ENCODE measurements around the gene KIAA1671. TPM values are rescaled to one million over a fixed set of nuclear protein-coding genes. Genes with fewer than 3 reads are reported as not detected.

Gene KIAA1671
- total and polyA plus RNA-seq, 10 donors, result 0.72 to 11.9 (median 8.2) TPM

DNA sequence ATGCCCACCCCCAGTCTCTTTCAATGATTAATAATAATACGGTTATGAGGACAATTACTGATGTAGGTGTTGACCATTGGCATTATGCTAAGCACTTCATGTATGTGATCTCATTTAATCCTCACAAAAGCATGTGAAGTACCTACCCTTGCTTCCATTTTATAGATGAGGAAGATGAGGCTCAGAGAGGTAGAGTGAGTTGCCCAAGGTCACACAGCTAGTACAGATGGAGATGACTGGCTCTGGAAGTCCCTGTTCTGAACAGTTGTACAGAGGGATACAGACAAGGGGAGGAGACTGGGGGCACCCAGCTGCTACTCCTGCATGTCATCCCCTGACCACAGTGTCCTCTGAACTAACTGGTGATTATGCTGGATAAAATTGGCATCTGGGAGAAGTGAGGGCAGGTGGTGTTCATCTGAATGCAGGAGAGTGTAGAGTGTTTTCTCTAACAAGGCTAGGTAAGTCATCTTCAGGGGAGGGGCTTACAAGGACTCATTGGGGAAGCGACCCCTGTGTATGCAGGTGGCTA lies 43.2 kb downstream of the KIAA1671 start:
- WGBS, 5 donors, result 81 to 94% (median 92%) methylated on average over 2 of the region's 2 CpGs
- Histone ChIP-seq H3K9me3 (no peaks in the 10 kb centered on the region), H3K27me3 (replicated peaks in 1 of 7) (peaks cover 0 to 25% (median 0%) of the 10 kb centered on the region in 7 donors), H3K4me1 (peaks cover 0 to 9% (median 0%) of the 10 kb centered on the region in 6 donors), H3K4me3 (no peak overlapping the region), H3K36me3 (no peaks in the 10 kb centered on the region), H3K27ac (no peak overlapping the region)
- intact Hi-C loops (cut with DNase I; ENCODE audit: low total_unique reads), result no loop called here
- TF ChIP-seq POLR2A (IDR thresholded peaks at IDR 0.05), result no peak
- TF ChIP-seq, protein P1, sequence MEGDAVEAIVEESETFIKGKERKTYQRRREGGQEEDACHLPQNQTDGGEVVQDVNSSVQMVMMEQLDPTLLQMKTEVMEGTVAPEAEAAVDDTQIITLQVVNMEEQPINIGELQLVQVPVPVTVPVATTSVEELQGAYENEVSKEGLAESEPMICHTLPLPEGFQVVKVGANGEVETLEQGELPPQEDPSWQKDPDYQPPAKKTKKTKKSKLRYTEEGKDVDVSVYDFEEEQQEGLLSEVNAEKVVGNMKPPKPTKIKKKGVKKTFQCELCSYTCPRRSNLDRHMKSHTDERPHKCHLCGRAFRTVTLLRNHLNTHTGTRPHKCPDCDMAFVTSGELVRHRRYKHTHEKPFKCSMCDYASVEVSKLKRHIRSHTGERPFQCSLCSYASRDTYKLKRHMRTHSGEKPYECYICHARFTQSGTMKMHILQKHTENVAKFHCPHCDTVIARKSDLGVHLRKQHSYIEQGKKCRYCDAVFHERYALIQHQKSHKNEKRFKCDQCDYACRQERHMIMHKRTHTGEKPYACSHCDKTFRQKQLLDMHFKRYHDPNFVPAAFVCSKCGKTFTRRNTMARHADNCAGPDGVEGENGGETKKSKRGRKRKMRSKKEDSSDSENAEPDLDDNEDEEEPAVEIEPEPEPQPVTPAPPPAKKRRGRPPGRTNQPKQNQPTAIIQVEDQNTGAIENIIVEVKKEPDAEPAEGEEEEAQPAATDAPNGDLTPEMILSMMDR (IDR thresholded peaks at IDR 0.05 in 8 of 11, conservative IDR thresholded peaks at IDR 0.05 in 3 of 11), result no peak
- no peak for TF ChIP-seq POLR2AphosphoS5 (IDR thresholded peaks at IDR 0.05)
- no peak for DNase-seq

DNA sequence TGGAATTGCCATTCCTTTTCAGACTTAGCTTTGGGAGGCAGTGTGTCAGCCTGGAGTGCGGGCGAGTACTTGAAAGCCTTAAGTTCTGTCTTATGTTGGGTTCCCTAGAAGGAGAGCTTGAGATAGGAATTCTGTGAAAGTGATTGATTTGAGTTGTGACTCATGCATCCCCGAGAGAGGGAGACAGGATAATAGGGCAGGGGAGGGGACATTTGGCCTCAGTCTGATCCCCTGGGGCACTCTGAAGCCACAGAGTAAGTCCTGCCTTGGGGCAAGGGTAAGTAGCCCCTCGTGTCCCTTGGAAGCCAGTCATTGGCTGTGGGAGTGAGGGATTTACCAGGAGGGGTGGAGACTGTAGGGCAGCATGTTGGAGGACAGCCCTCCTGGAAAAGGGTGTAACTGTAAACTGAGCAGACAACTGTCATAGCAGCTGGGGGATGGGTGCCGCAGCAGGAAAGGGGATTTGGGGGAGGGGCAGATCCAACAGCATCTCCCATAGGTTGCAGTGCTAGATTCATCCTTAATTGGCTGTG lies 44.0 kb downstream of the KIAA1671 start:
- Histone ChIP-seq H3K27me3 (replicated peaks in 1 of 7) (peaks cover 0 to 25% (median 0%) of the 10 kb centered on the region in 7 donors), H3K27ac (no peak overlapping the region), H3K36me3 (no peaks in the 10 kb centered on the region), H3K4me3 (no peak overlapping the region), H3K9me3 (no peaks in the 10 kb centered on the region), H3K4me1 (peaks cover 0 to 9% (median 0%) of the 10 kb centered on the region in 6 donors)
- no peak for TF ChIP-seq POLR2A (IDR thresholded peaks at IDR 0.05)
- no peak for TF ChIP-seq POLR2AphosphoS5 (IDR thresholded peaks at IDR 0.05)
- TF ChIP-seq, protein P1 (IDR thresholded peaks at IDR 0.05 in 8 of 11, conservative IDR thresholded peaks at IDR 0.05 in 3 of 11), result no peak
- no peak for DNase-seq
- intact Hi-C loops (cut with DNase I; ENCODE audit: low total_unique reads), result no loop called here
- 59 to 75% (median 68%) methylated on average over 4 to 5 of the region's 5 CpGs for WGBS, 5 donors

GRCh38 chr22:24997023-24997422 lies 44.5 kb downstream of the KIAA1671 start:
- no peak for DNase-seq
- Histone ChIP-seq H3K9me3 (no peaks in the 10 kb centered on the region), H3K27ac (no peak overlapping the region), H3K4me1 (peaks cover 0 to 4% (median under 1%) of the 10 kb centered on the region in 6 donors), H3K27me3 (replicated peaks in 1 of 7) (peaks cover 0 to 23% (median 0%) of the 10 kb centered on the region in 7 donors), H3K4me3 (no peak overlapping the region), H3K36me3 (no peaks in the 10 kb centered on the region)
- intact Hi-C loops (cut with DNase I; ENCODE audit: low total_unique reads), result no loop called here
- 83 to 90% (median 86%) methylated on average over 6 of the region's 6 CpGs for WGBS, 5 donors
- no peak for TF ChIP-seq POLR2AphosphoS5 (IDR thresholded peaks at IDR 0.05)
- no peak for TF ChIP-seq POLR2A (IDR thresholded peaks at IDR 0.05)
- TF ChIP-seq, protein P1 (IDR thresholded peaks at IDR 0.05 in 8 of 11, conservative IDR thresholded peaks at IDR 0.05 in 3 of 11), result no peak

- H3K36me3 ChIP-seq, result no peaks in the 10 kb centered on the region
- no peak overlapping the region for H3K27ac ChIP-seq
- TF ChIP-seq, protein P1 (IDR thresholded peaks at IDR 0.05 in 8 of 11, conservative IDR thresholded peaks at IDR 0.05 in 3 of 11), result no peak
- TF ChIP-seq POLR2AphosphoS5 (IDR thresholded peaks at IDR 0.05) (no peak), POLR2A (IDR thresholded peaks at IDR 0.05) (no peak)
- no peak overlapping the region for H3K4me3 ChIP-seq
- H3K27me3 ChIP-seq (replicated peaks in 1 of 7), result peaks cover 0 to 6% (median 0%) of the 10 kb centered on the region in 7 donors
- no peaks in the 10 kb centered on the region for H3K9me3 ChIP-seq
- intact Hi-C loops (cut with DNase I; ENCODE audit: low total_unique reads), result no loop called here
- no peak for DNase-seq
- H3K4me1 ChIP-seq, result peaks cover 0 to 6% (median 0%) of the 10 kb centered on the region in 6 donors
- 79 to 85% (median 82%) methylated on average over 8 of the region's 8 CpGs for WGBS, 5 donors
These were observed 48.2 kb downstream of the KIAA1671 start for GRCh38 chr22:25000686-25001085.

All from spleen (tissue), 11 donors.